Neural progenitor cell (in vitro differentiated cells): ENCODE results near the gene PSMD11. TPM values are rescaled to one million over a fixed set of nuclear protein-coding genes. Genes with fewer than 3 reads are reported as not detected.
A peak's percentile ranks its signal among the peaks of the same experiment; 100 is the strongest.

ENCODE experiments used
- DNase-seq: peaks from one replicate; pipeline ENCODE4 v3.0.0-alpha.2; 2016; ENCODE audit warnings: low spot score
- H2AFZ ChIP-seq: fragments of 200-600 bp; sonication (generic); replicated peaks from 2 replicates; pipeline ENCODE4 v1.6.1; 2016; ENCODE audit warnings: antibody characterized with exemption
- H3F3A ChIP-seq: fragments of 200-600 bp; sonication (generic); 2 replicates; pipeline ENCODE4 v1.6.1; 2016; ENCODE audit warnings: antibody characterized with exemption, low read depth
- H3K27ac ChIP-seq: fragments of 200-600 bp; sonication (generic); 2 replicates; pipeline ENCODE4 v1.5.1; 2016; ENCODE audit warnings: mild to moderate bottlenecking
- H3K27me3 ChIP-seq: fragments of 200-600 bp; sonication (generic); 2 replicates; pipeline ENCODE4 v1.6.1; 2016; ENCODE audit warnings: mild to moderate bottlenecking, moderate library complexity
- H3K36me3 ChIP-seq: fragments of 200-600 bp; sonication (generic); 2 replicates; pipeline ENCODE4 v1.5.1; 2016
- H3K4me1 ChIP-seq: fragments of 200-600 bp; sonication (generic); 2 replicates; pipeline ENCODE4 v1.6.1; 2016; ENCODE audit warnings: mixed run types
- H3K4me2 ChIP-seq: fragments of 200-600 bp; sonication (generic); 2 replicates; pipeline ENCODE4 v1.6.1; 2016
- H3K4me3 ChIP-seq: fragments of 200-600 bp; sonication (generic); 2 replicates; pipeline ENCODE4 v1.5.1; 2016
- H3K79me2 ChIP-seq: fragments of 200-600 bp; sonication (generic); 2 replicates; pipeline ENCODE4 v1.6.1; 2016; ENCODE audit warnings: low read depth
- H3K9ac ChIP-seq: fragments of 200-600 bp; sonication (generic); 2 replicates; pipeline ENCODE4 v1.6.1; 2016
- H3K9me3 ChIP-seq: fragments of 200-600 bp; sonication (generic); 2 replicates; pipeline ENCODE4 v1.5.1; 2016; ENCODE audit warnings: low read depth
- H4K20me1 ChIP-seq: fragments of 200-600 bp; sonication (generic); 2 replicates; pipeline ENCODE4 v1.6.1; 2016; ENCODE audit warnings: low read depth
- H3K27ac Mint-ChIP-seq: 3 replicates; pipeline ENCODE4 v1.8.0; 2021; ENCODE audit warnings: mixed read lengths
- H3K27me3 Mint-ChIP-seq: 2 replicates; pipeline ENCODE4 v1.8.0; 2022; ENCODE audit warnings: low read depth, mild to moderate bottlenecking, inconsistent platforms, moderate library complexity, mixed read lengths; ENCODE audit not compliant: insufficient read depth
- H3K36me3 Mint-ChIP-seq: 3 replicates; pipeline ENCODE4 v1.8.0; 2021; ENCODE audit warnings: mixed read lengths
- H3K4me1 Mint-ChIP-seq: 3 replicates; pipeline ENCODE4 v1.8.0; 2021; ENCODE audit warnings: mixed read lengths
- H3K4me3 Mint-ChIP-seq: 3 replicates; pipeline ENCODE4 v1.8.0; 2021; ENCODE audit warnings: mild to moderate bottlenecking, moderate library complexity, mixed read lengths
- H3K9me3 Mint-ChIP-seq: 3 replicates; pipeline ENCODE4 v1.8.0; 2020; ENCODE audit warnings: mixed read lengths
- CTCF ChIP-seq: fragments of 200-600 bp; sonication (generic); IDR thresholded peaks from 2 replicates; pipeline ENCODE4 v1.5.1; 2017; ENCODE audit warnings: antibody characterized with exemption, mild to moderate bottlenecking
- EZH2 ChIP-seq: fragments of 200-600 bp; sonication (generic); IDR thresholded peaks from 2 replicates; pipeline ENCODE4 v1.6.1; 2017; ENCODE audit warnings: antibody characterized with exemption, mild to moderate bottlenecking, moderate library complexity
- EZH2phosphoT487 ChIP-seq: fragments of 200-600 bp; sonication (generic); IDR thresholded peaks from 2 replicates; pipeline ENCODE4 v1.6.1; 2017; ENCODE audit warnings: antibody characterized with exemption
- total RNA-seq: library from RNA; depleted of rRNA; stranded (reverse); fragments of >200 nt; gene quantifications from 2 replicates; pipeline ENCODE4 v1.2.3, GENCODE V29; 2015; ENCODE audit warnings: low replicate concordance

The PSMD11 gene
- total RNA-seq, 1 donor from 2014 or later, result 101 TPM

GRCh38 chr17:32486701-32487472 is 42.6 kb downstream of the PSMD11 start, which contains the start of gene CDK5R1:
Gene CDK5R1 (plus strand): TSS chr17:32486993. CDS start chr17:32487621, 628 bp downstream.
- Mint-ChIP-seq H3K36me3 (peaks cover 19% of the 10 kb centered on the region), H3K27me3 (peaks cover 5% of the 10 kb centered on the region), H3K4me3 (peak within 1 kb of the TSS; percentile 89), H3K9me3 (no peaks in the 10 kb centered on the region), H3K4me1 (peaks cover 78% of the 10 kb centered on the region), H3K27ac (peak within 1 kb of the TSS; percentile 53)
- Histone ChIP-seq H2AFZ (peak within 1 kb of the TSS; percentile 79), H4K20me1 (peaks cover 45% of the 10 kb centered on the region), H3K9ac (peak within 1 kb of the TSS; percentile 54), H3K36me3 (no peaks in the 10 kb centered on the region), H3K79me2 (peaks cover 31% of the 10 kb centered on the region), H3K4me1 (peaks cover 54% of the 10 kb centered on the region), H3K27ac (no peak within 1 kb of the TSS), H3K4me3 (peak within 1 kb of the TSS; percentile 94), H3K4me2 (peak within 1 kb of the TSS; percentile 96), H3K9me3 (no peaks in the 10 kb centered on the region), H3F3A (peaks cover 39% of the 10 kb centered on the region), H3K27me3 (no peaks in the 10 kb centered on the region)
- TF ChIP-seq EZH2phosphoT487 (no peak), CTCF (no peak), EZH2 (no peak)
- peak; percentile 94 for DNase-seq

- Histone ChIP-seq H4K20me1 (peaks cover 41% of the 10 kb centered on the region), H3K36me3 (no peaks in the 10 kb centered on the region), H3K4me1 (peaks cover 51% of the 10 kb centered on the region), H3F3A (peaks cover 33% of the 10 kb centered on the region), H3K27ac (no peak overlapping the region), H3K9ac (peak overlapping the region; percentile 54), H2AFZ (peak overlapping the region; percentile 74), H3K27me3 (no peaks in the 10 kb centered on the region), H3K9me3 (no peaks in the 10 kb centered on the region), H3K79me2 (peaks cover 31% of the 10 kb centered on the region), H3K4me2 (peak overlapping the region; percentile 96), H3K4me3 (peak overlapping the region; percentile 94)
- H3K4me3 Mint-ChIP-seq, result peak overlapping the region; percentile 89
- peaks cover 80% of the 10 kb centered on the region for H3K4me1 Mint-ChIP-seq
- no peak overlapping the region for H3K27ac Mint-ChIP-seq
- no peaks in the 10 kb centered on the region for H3K9me3 Mint-ChIP-seq
- peak; percentile 69 for DNase-seq
- H3K36me3 Mint-ChIP-seq, result peaks cover 18% of the 10 kb centered on the region
- TF ChIP-seq EZH2phosphoT487 (no peak), CTCF (no peak)
- H3K27me3 Mint-ChIP-seq, result peaks cover 5% of the 10 kb centered on the region
These were observed 43.3 kb downstream of the PSMD11 start for GRCh38 chr17:32487473-32488176.

GRCh38 chr17:32488177-32488542 is 43.9 kb downstream of the PSMD11 start:
- peak overlapping the region; percentile 96 for H3K4me2 ChIP-seq
- H3K27me3 ChIP-seq, result no peaks in the 10 kb centered on the region
- peaks cover 36% of the 10 kb centered on the region for H4K20me1 ChIP-seq
- no peak overlapping the region for H3K27ac Mint-ChIP-seq
- peak overlapping the region; percentile 94 for H3K4me3 ChIP-seq
- H3K4me1 Mint-ChIP-seq, result peaks cover 81% of the 10 kb centered on the region
- peaks cover 28% of the 10 kb centered on the region for H3F3A ChIP-seq
- no peak overlapping the region for H3K9ac ChIP-seq
- H3K4me1 ChIP-seq, result peaks cover 47% of the 10 kb centered on the region
- H3K36me3 ChIP-seq, result no peaks in the 10 kb centered on the region
- H3K36me3 Mint-ChIP-seq, result peaks cover 18% of the 10 kb centered on the region
- no peaks in the 10 kb centered on the region for H3K9me3 ChIP-seq
- no peak overlapping the region for H2AFZ ChIP-seq
- peak overlapping the region; percentile 89 for H3K4me3 Mint-ChIP-seq
- TF ChIP-seq EZH2 (no peak), EZH2phosphoT487 (no peak), CTCF (no peak)
- no peaks in the 10 kb centered on the region for H3K9me3 Mint-ChIP-seq
- H3K27me3 Mint-ChIP-seq, result peaks cover 5% of the 10 kb centered on the region
- DNase-seq, result no peak
- H3K79me2 ChIP-seq, result peaks cover 31% of the 10 kb centered on the region
- H3K27ac ChIP-seq, result no peak overlapping the region
